NCI-H748 treated with DMSO at 0.1 percent for 48 hours (cell line): ENCODE measurements around the gene NF1.

Source experiments
- DNase-seq: peaks from one replicate; lab custom pipeline; 2025; lab: John Stamatoyannopoulos, UW

Gene NF1

DNA sequence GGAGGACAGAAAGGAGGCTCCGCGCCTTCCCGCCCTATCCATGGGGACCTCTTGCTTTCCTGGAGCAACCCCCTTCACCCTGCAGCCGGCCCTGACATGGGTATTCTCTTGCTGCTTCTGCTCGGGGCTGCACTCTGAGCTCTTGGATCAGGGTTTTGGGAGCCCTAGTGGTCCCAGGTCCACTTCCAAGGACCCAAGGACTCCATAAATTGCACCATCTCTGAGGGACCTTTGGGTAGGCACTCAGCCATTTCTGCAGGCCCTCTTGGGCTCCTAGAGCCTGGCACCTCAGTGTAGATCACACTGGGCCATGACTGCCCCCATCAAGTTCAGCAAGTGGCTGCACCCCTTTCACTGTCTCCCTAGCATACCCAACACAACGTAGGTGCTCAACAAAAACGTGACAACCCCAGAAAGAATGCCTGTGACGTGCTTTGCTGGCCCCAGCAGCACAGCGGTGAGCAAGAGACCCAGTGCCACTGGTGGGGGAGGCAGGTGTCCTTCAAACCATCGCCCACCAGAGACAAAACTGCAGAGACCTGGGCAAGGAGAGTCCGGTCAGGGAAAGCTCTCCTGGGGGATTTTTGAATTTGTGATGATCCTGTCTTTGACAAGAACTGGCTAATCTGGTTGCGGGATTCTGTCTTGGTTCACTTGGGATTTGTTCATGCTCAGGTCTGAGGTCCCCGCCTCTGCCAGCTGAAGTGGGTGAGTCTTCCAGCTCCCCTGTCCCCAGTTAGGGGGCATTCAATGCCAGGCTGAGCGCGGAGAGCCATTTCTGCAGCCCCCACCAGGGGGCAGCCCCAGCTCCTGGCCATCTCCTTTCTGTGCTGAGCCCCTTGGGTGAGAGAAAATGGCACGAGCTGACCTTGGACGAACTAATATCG lies 294.2 kb downstream of the NF1 start:
- DNase-seq, result peak; percentile 6

DNA sequence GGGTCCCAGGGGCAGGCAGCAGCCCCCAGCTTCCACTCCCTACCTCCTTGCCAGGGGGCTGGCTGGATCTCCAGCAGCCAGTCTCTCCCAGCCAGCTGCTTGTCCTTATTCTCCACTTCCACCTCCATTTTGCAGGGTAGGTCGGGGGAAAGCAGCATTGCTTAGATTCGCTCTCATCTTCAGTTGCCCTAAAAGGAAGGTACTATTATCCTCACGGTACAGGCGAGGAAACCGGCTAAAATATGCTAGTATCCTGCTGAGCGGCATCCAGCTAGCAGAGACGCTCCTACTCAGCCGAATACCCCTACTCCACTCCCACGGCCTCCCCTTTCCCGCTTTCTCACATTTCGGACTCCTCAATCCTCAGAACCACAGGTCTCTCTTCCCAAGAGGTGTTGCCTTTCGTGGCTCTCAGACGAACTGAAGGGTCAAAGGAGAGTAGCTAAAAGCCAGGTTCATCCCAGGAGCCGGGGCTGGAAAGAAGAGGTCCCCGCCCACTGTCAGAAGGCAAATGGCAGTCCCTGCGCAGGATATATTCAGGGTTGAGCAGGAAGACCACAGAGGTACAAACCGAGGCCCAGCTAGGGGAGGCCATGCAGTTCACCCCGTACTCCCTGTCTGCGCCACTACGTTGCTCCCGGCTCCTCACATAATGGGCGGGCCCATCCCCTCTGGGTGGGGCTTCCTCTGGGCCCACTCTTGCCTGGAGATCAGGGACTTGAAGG lies 295.0 kb downstream of the NF1 start:
- DNase-seq, result no peak

GRCh38 chr17:31390426-31390747 lies 295.6 kb downstream of the NF1 start:
- DNase-seq, result no peak

DNA sequence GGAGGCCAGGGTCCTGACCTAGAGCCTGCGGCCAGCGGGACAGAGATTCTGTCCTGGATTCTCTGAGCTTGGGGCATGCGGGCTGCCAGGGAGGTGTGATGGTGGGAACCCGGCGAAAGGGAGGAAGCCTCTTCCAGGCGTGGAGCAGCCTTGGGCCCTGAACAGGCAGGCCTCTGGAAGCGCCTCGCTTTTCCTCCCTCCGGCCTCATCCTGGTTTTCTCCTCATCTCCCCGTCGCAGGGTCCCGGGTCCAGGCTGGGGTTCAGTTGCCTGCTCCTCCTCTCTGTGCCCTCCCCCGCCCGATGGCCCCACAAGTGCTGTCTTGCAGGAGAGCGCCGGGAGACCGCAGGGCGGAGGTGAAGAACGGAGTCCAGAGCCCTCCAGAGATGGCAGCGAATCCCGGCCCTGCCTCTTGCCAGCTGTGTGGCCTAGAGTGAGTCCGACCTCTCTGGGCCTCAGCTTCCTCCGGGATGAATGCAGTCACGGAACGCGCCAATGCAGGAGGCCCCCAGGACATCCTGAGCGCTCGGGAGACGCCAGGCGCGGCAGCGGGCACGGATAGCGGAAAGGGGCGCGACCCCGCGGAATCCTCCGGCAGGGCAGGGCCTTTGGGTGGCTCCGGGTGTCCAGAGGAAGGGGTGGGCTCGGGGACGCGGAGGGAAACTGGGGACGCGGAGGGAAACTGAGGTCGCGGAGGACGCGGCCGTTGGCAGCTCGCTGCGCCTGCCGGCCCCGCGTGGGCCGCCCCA lies 296.1 kb downstream of the NF1 start:
- DNase-seq, result no peak

DNA sequence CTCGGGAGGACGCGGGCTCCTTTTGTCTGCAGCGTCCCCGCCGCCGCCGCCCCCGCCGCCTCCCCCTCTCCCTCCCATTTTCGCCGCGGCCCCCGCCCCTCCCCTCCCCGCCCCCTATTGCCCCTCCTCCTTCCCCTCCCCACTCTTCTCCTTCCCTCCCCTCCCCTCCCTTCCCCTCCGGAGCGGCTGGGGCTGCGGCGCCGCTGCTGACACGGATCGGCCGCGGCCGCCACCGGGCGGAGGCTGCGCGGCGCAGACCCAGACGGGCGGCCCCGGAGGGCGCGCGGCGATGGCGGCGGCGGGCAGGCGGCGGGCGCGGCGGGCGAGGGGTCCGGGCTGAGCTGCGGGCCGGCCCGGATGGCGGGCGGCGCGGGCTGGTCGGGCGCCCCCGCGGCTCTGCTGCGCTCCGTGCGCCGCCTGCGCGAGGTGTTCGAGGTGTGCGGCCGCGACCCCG lies 296.7 kb downstream of the NF1 start, which contains the start of gene RAB11FIP4:
RAB11FIP4 (plus strand) TSS at position 180 of the 454 bp plus-strand sequence; CDS start at position 358, 178 bp downstream.
- no peak for DNase-seq

DNA sequence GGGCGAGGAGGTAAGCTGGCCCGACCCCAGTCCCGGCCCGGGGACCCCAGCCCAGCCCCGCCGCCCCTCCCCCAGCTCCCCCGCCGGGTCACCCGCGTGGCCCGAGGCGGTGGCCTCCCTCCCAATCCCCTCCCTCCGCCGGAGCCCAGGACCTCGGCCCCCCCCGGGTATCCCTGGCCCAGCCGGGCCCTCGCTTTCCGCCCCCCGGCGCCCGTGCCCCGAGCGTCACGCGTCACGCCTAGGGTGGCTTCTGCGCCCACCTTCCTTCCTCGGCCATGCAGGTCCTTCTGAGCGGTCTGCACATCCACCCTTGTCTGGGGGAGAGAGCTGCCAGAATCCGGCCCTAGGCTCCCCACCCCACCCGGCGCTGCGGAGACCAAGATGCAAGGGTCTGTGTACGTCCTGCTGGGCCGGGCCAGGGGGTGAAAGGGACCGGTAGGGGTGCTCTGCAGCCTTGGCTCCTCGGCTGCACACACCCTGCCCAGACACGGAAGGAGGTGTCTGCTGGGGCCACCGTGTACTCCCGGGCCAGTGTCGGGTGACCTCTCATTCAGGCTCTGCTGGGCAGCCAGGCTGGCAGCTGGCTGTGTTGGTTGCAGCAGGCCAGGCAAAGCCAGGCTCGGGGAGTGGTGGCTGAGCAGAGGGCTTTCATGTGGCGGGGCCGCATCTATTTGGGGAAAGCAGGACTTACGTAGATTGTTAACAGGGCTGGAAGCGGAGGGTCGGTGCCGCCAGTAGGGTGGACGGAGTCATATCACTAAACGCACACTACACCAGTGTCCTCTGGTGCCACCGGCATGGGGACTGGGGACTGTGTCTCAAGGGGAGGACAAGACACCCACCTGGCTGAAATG lies 297.5 kb downstream of the NF1 start:
- DNase-seq, result no peak

- no peak for DNase-seq
Measured at GRCh38 chr17:31392856-31393748, 298.3 kb downstream of the NF1 start.

- DNase-seq, result no peak
Measured at GRCh38 chr17:31393749-31394146, 299.0 kb downstream of the NF1 start.

DNA sequence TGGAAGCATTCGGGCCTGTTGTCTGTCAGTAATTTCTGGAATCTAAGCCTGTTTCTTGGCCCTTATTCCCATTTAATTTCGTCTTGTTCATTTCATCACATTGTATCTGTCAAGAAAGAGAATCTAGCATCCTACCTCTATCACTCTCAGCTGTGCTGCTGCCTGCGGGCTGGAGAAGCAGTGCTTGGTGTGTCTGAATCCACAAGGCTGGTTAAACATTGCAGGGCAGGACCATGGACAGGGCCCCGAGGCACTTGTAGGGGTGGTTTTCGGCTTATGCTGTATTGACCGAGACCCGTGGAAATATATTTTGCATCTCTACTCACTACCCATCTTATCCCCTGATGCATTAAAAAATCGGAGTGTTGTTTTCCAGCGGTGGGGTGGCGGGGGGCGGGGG lies 299.8 kb downstream of the NF1 start:
- DNase-seq, result no peak

DNA sequence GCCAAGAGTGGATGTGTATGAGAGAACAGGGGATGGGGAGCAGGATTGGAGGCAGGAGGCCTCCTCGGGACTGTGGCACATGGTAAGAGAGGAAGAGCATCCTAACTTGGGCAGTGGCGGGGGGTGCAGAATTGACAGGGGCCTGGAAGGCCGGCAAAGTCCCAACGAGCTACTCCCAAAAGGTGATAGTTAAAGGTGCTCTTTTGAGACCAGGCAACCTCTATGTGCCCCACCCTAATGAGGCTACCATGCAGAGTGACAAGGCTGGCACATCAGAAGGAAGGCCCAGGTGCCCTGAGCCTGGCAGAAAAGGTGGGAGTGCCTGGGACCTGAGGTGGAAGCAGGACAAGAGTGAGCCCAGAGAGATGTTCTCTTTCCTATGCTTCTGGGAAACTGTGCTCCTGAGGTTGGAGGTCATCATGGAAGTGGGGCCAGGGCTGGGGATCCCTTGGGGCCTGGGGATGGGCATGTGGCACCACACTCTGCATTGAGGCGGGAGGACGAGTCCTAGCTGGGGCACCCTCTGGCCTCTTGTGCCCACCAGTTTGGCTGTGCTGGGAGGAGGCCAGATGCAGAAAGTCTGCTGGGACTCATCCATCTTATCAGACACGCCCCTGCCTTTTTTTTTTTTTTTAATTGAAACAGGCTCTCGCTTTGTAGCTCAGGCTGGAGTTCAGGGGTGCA lies 302.6 kb downstream of the NF1 start:
- no peak for DNase-seq

DNA sequence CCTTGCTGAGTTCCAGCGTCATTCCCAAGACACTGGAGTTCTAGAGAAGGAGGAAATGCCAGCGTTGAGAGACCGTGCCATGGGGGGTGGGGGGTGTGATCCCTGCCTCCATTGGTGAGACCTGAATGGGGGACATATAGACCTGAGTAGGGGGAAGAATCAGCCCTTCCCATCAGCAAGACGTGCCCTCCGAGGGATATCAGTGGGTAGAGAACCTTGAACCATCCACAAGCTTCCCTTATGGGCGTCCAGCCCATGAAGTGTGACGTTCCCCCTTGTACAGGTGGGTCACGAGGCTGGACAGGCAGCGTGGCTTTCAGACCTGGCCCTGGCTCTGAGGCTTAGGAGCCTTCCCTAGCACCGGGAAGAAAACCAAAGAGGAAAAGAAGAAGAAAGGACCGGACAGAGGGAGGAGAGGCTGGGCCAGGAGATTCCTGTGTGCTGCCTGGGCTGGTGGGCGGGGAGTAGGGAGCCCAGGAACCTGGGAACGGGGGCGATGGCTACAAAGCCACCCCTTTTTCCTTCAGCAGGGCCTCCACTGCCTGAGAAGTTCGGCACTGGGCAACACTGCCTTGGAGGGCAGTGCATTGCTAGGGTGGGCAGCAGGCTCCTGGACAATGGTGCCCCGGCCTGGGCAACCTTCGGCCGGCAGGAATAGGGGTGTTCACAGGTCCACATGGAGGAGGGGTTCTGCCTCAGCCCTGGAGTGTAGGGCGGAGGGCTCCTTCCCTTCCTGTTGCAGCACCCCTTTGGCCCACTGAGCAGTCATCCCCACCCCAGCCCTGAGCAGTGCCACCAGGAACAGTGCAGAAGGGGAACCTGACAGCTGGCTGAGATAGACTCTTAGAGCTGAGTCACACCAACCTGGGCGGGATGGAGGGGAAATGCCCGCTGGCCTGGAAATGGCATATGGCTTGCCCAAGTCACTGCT lies 303.9 kb downstream of the NF1 start:
- DNase-seq, result no peak

DNA sequence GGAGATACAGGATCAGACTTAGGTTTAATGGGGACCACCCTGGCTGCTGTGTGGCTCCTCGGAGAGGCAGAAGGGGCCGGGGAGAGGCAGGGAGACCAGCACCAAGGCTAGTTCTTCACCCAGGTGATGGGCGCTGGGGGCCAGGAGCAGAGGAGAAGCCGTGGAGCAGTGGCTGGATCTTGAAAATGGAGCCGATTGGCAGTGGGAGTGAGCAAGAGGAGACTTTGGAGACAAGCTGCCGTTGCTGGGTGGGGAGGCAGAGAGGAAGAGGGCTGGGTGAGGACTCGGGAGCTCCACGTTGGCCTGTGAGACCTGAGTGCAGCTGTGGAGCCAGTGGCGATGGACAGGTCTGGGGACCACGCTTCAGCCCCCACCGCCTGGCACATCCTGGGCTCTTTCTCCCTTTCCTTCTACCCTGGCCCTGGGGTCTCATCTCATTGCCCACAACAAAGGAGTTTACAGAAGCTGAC lies 305.7 kb downstream of the NF1 start:
- DNase-seq, result no peak

GRCh38 chr17:31401456-31402254 lies 306.9 kb downstream of the NF1 start:
- no peak for DNase-seq

DNA sequence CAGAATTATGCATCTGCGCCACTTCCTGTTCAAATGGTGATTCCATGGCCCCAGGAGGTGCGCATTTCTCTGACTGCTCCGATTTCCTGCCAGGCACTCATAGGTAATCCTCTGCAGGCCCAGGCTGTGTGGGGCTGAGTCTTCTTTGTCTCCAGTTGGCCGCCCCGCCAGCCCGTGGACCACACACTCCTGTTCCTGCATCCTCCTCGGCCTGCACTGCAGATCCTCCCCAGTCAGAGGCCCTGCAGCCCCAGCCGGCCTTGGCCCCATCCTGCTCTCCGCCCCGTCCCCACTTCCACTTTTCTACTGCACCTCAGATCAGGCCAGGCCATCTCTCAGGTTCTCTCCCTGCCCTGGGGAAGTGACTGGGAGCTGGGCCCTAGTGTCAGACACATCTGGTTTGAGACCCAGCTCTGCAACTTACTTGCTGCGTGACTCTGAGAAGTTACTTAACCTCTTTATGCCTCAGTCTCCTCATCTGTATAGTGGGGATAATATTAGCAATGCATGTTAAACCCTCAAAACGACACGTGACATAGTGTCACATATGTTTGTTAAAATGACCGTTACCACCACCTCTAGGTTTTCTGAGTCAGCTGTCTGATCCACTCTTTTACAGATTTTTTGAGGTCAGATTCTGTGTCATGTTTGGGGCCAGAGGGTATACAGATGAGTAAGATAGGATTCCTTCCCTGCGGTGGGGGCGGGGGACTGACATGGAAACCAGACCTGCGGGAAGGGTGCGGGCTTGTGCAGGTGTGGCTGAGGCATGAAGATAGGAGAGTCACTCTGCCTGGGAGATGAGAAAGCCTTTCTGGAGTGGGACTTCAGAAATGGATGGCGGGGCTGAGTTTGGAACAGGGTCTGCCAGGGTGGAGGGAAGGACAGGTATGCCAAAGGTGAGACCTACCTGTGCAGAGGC lies 309.5 kb downstream of the NF1 start:
- no peak for DNase-seq

GRCh38 chr17:31405890-31406371 lies 311.2 kb downstream of the NF1 start:
- no peak for DNase-seq

DNA sequence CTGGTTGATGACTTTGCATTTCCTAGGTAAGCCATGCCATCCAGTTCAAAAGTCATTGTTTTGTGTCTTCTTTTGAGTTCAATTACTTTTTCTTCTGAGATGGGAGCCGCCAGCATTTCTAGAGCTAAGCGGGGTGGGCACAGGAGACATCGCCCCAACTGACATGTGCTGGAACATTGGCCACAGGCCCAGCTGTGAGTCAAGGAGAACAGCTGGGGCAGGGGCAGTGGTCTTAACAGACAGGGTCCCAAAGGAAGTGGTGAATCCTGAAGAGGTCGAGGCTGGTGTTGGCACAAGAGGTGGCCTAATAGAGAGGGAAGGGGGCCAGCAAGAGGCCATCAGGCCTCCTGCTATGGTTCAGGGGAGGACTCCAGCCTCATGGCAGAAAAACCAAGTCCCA lies 313.8 kb downstream of the NF1 start:
- no peak for DNase-seq
